Activated naive CD4-positive, alpha-beta T cell treated with anti-CD3 and anti-CD28 coated beads, Interleukin-2, amount 50 U/mL, for 24 hours (primary cell): ENCODE results near the gene XRCC5.

Source experiments
- H3K27ac Mint-ChIP-seq: one replicate; pipeline ENCODE4 v1.8.0; 2021; ENCODE audit warnings: mild to moderate bottlenecking, mixed read lengths
- H3K27me3 Mint-ChIP-seq: one replicate; pipeline ENCODE4 v1.8.0; 2021; ENCODE audit warnings: mixed read lengths
- H3K36me3 Mint-ChIP-seq: one replicate; pipeline ENCODE4 v1.8.0; 2021; ENCODE audit warnings: mixed read lengths
- H3K4me1 Mint-ChIP-seq: one replicate; pipeline ENCODE4 v1.8.0; 2021; ENCODE audit warnings: mixed read lengths
- H3K4me3 Mint-ChIP-seq: one replicate; pipeline ENCODE4 v1.8.0; 2021; ENCODE audit warnings: mild to moderate bottlenecking, mixed read lengths
- H3K9me3 Mint-ChIP-seq: one replicate; pipeline ENCODE4 v1.8.0; 2021; ENCODE audit warnings: mixed read lengths

Gene XRCC5

GRCh38 chr2:216151313-216152025 is 42.3 kb downstream of the XRCC5 start:
- Mint-ChIP-seq H3K4me1 (peaks cover 55% of the 10 kb centered on the region), H3K27me3 (no peaks in the 10 kb centered on the region), H3K36me3 (peaks cover 44% of the 10 kb centered on the region), H3K9me3 (no peaks in the 10 kb centered on the region), H3K4me3 (peak overlapping the region; percentile 23), H3K27ac (peak overlapping the region; percentile 53)

GRCh38 chr2:216155954-216156353 is 46.8 kb downstream of the XRCC5 start:
- Mint-ChIP-seq H3K4me1 (peaks cover 54% of the 10 kb centered on the region), H3K27ac (no peak overlapping the region), H3K27me3 (no peaks in the 10 kb centered on the region), H3K4me3 (no peak overlapping the region), H3K36me3 (peaks cover 33% of the 10 kb centered on the region), H3K9me3 (no peaks in the 10 kb centered on the region)

GRCh38 chr2:216156822-216157221 is 47.7 kb downstream of the XRCC5 start:
- Mint-ChIP-seq H3K36me3 (peaks cover 31% of the 10 kb centered on the region), H3K4me3 (no peak overlapping the region)

GRCh38 chr2:216159144-216159543 is 50.0 kb downstream of the XRCC5 start:
- H3K4me1 Mint-ChIP-seq = peaks cover 39% of the 10 kb centered on the region
- H3K4me3 Mint-ChIP-seq = no peak overlapping the region
- no peaks in the 10 kb centered on the region for H3K27me3 Mint-ChIP-seq
- H3K9me3 Mint-ChIP-seq = no peaks in the 10 kb centered on the region
- no peak overlapping the region for H3K27ac Mint-ChIP-seq
- peaks cover 34% of the 10 kb centered on the region for H3K36me3 Mint-ChIP-seq

More at GRCh38 chr2:216156822-216157221, 47.7 kb downstream of the XRCC5 start:
- H3K27me3 Mint-ChIP-seq = no peaks in the 10 kb centered on the region
- peaks cover 53% of the 10 kb centered on the region for H3K4me1 Mint-ChIP-seq
- H3K27ac Mint-ChIP-seq = peak overlapping the region; percentile 1
- H3K9me3 Mint-ChIP-seq = no peaks in the 10 kb centered on the region

GRCh38 chr2:216159646-216160045 is 50.5 kb downstream of the XRCC5 start:
- peaks cover 39% of the 10 kb centered on the region for H3K4me1 Mint-ChIP-seq
- no peaks in the 10 kb centered on the region for H3K27me3 Mint-ChIP-seq
- H3K36me3 Mint-ChIP-seq = peaks cover 31% of the 10 kb centered on the region
- no peaks in the 10 kb centered on the region for H3K9me3 Mint-ChIP-seq
- no peak overlapping the region for H3K4me3 Mint-ChIP-seq
- no peak overlapping the region for H3K27ac Mint-ChIP-seq

GRCh38 chr2:216160786-216161185 is 51.6 kb downstream of the XRCC5 start:
- H3K27ac Mint-ChIP-seq = no peak overlapping the region

GRCh38 chr2:216161967-216162366 is 52.8 kb downstream of the XRCC5 start:
- no peaks in the 10 kb centered on the region for H3K27me3 Mint-ChIP-seq
- H3K36me3 Mint-ChIP-seq = peaks cover 22% of the 10 kb centered on the region
- H3K9me3 Mint-ChIP-seq = no peaks in the 10 kb centered on the region
- no peak overlapping the region for H3K4me3 Mint-ChIP-seq
- H3K27ac Mint-ChIP-seq = peak overlapping the region; percentile 65
- H3K4me1 Mint-ChIP-seq = peaks cover 50% of the 10 kb centered on the region

More at GRCh38 chr2:216160786-216161185, 51.6 kb downstream of the XRCC5 start:
- Mint-ChIP-seq H3K4me3 (no peak overlapping the region), H3K9me3 (no peaks in the 10 kb centered on the region), H3K4me1 (peaks cover 41% of the 10 kb centered on the region), H3K36me3 (peaks cover 23% of the 10 kb centered on the region), H3K27me3 (no peaks in the 10 kb centered on the region)

GRCh38 chr2:216163518-216163917 is 54.4 kb downstream of the XRCC5 start:
- Mint-ChIP-seq H3K27me3 (no peaks in the 10 kb centered on the region), H3K36me3 (peaks cover 19% of the 10 kb centered on the region), H3K4me3 (no peak overlapping the region), H3K4me1 (peaks cover 52% of the 10 kb centered on the region), H3K9me3 (no peaks in the 10 kb centered on the region), H3K27ac (no peak overlapping the region)

GRCh38 chr2:216164087-216164486 is 54.9 kb downstream of the XRCC5 start:
- no peaks in the 10 kb centered on the region for H3K27me3 Mint-ChIP-seq
- no peak overlapping the region for H3K4me3 Mint-ChIP-seq
- H3K9me3 Mint-ChIP-seq = no peaks in the 10 kb centered on the region
- peaks cover 55% of the 10 kb centered on the region for H3K4me1 Mint-ChIP-seq
- no peak overlapping the region for H3K27ac Mint-ChIP-seq
- H3K36me3 Mint-ChIP-seq = peaks cover 23% of the 10 kb centered on the region

- H3K4me1 Mint-ChIP-seq = peaks cover 55% of the 10 kb centered on the region
- H3K4me3 Mint-ChIP-seq = no peak overlapping the region
- H3K9me3 Mint-ChIP-seq = no peaks in the 10 kb centered on the region
- peaks cover 21% of the 10 kb centered on the region for H3K36me3 Mint-ChIP-seq
- H3K27me3 Mint-ChIP-seq = no peaks in the 10 kb centered on the region
- no peak overlapping the region for H3K27ac Mint-ChIP-seq
These were observed 55.4 kb downstream of the XRCC5 start for GRCh38 chr2:216164576-216164975.

- peaks cover 22% of the 10 kb centered on the region for H3K36me3 Mint-ChIP-seq
- H3K9me3 Mint-ChIP-seq = no peaks in the 10 kb centered on the region
- no peaks in the 10 kb centered on the region for H3K27me3 Mint-ChIP-seq
- no peak overlapping the region for H3K27ac Mint-ChIP-seq
- H3K4me1 Mint-ChIP-seq = peaks cover 56% of the 10 kb centered on the region
- H3K4me3 Mint-ChIP-seq = no peak overlapping the region
These were observed 56.6 kb downstream of the XRCC5 start for GRCh38 chr2:216165711-216166110.

GRCh38 chr2:216169087-216169486 is 59.9 kb downstream of the XRCC5 start:
- Mint-ChIP-seq H3K9me3 (no peaks in the 10 kb centered on the region), H3K36me3 (peaks cover 28% of the 10 kb centered on the region), H3K4me3 (no peak overlapping the region), H3K4me1 (peaks cover 69% of the 10 kb centered on the region), H3K27ac (peak overlapping the region; percentile 2), H3K27me3 (no peaks in the 10 kb centered on the region)

- peak overlapping the region; percentile 72 for H3K27ac Mint-ChIP-seq
- peaks cover 79% of the 10 kb centered on the region for H3K4me1 Mint-ChIP-seq
- peaks cover 34% of the 10 kb centered on the region for H3K36me3 Mint-ChIP-seq
- no peaks in the 10 kb centered on the region for H3K27me3 Mint-ChIP-seq
- peaks cover 3% of the 10 kb centered on the region for H3K9me3 Mint-ChIP-seq
- no peak overlapping the region for H3K4me3 Mint-ChIP-seq
These were observed 61.1 kb downstream of the XRCC5 start for GRCh38 chr2:216170076-216170763.

GRCh38 chr2:216171011-216171410 is 61.9 kb downstream of the XRCC5 start:
- no peak overlapping the region for H3K4me3 Mint-ChIP-seq
- H3K4me1 Mint-ChIP-seq = peaks cover 82% of the 10 kb centered on the region
- H3K27me3 Mint-ChIP-seq = no peaks in the 10 kb centered on the region
- H3K9me3 Mint-ChIP-seq = peaks cover 6% of the 10 kb centered on the region
- no peak overlapping the region for H3K27ac Mint-ChIP-seq
- peaks cover 39% of the 10 kb centered on the region for H3K36me3 Mint-ChIP-seq

- Mint-ChIP-seq H3K4me1 (peaks cover 82% of the 10 kb centered on the region), H3K36me3 (peaks cover 47% of the 10 kb centered on the region), H3K4me3 (no peak overlapping the region), H3K27ac (no peak overlapping the region), H3K27me3 (no peaks in the 10 kb centered on the region), H3K9me3 (peaks cover 6% of the 10 kb centered on the region)
These were observed 63.3 kb downstream of the XRCC5 start for GRCh38 chr2:216172493-216172892.

GRCh38 chr2:216179015-216179414 is 69.9 kb downstream of the XRCC5 start:
- Mint-ChIP-seq H3K27me3 (no peaks in the 10 kb centered on the region), H3K36me3 (peaks cover 52% of the 10 kb centered on the region), H3K4me1 (peaks cover 87% of the 10 kb centered on the region), H3K27ac (peak overlapping the region; percentile 36), H3K4me3 (no peak overlapping the region), H3K9me3 (peaks cover 6% of the 10 kb centered on the region)
